GM18517 (cell line): ENCODE data around the gene CORO1C.

Source experiments
- ATAC-seq: cut with Tn5 transposase; IDR thresholded peaks from one replicate; pipeline ENCODE4 v1.9.1; 2021; ENCODE audit warnings: mild to moderate bottlenecking, moderate library complexity; ENCODE audit not compliant: unreplicated experiment

Gene CORO1C

DNA sequence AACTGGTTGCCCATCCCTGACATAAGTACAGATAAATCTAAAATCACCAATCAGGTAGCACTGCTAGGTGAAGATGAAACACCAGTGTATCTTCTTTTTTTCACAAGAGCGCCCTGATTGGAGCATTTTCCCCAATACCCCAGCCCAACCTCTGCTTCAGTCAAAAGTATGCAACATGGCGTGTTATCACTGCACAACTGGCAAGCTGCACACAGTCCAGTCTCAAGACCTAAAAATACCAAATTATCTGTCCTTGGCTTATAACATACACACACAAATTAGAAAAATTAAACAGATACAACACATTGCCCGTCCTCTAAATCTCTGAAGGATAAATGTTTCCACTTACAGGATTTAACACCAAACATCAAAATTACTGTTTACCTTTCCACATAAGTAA is 77.4 kb downstream of the CORO1C start:
- no peak for ATAC-seq

DNA sequence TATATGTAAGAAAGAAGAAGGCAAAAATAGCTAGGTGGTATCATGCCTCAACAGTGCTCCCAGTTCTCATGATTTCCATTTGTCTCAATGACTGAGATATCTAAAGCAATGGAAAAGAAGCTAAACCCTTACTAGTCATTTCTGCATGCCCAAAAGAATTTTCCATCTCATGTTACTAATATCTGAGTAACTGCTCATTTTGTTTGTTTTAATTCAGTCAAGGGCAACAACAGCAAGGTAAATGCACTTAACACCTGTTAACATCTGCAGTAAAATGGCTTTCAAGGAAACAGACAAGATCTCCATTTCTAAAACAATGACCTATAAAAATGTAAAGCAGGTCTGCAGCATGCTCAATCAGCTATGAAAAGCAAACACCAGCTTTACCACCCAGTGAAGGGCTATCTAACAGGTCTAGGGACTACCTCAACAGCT is 78.2 kb downstream of the CORO1C start:
- ATAC-seq, result no peak

DNA sequence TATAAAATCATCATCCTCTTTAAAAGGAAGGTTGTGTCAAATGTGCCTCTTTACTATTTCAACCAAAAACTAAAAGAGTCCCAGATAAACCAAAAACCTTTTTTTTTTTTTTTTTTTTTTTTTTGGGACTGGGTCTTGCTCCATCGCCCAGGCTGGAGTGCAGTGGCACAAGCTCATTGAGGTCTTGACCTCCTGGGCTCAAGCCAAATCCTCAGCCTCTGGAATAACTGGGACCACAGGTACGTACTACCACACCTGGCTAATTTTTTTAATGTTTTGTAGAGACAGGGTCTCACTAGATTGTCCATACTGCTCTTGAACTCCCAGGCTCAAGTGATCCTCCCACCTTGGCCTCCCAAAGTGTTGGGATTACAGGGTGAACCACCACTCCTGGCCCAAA is 81.2 kb downstream of the CORO1C start:
- no peak for ATAC-seq

DNA sequence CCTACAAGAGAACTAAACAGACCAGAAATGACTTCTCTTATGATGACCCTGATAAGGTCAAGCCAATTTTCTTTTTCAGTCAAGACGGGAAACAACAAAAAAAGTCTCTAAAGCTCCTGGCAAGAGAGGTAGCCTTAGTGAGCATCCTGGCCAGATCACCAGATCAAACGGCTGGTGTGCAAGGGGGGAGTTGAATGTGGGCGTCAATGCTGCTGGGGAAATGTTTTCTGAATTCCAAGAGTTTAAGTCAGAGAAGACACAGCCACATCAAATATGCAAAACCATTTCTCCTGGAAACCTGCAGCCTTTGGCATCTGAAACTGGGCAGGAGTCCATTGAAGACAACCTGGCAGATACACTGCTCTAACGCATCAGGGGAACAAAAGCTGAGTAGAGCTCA is 81.6 kb downstream of the CORO1C start:
- no peak for ATAC-seq

DNA sequence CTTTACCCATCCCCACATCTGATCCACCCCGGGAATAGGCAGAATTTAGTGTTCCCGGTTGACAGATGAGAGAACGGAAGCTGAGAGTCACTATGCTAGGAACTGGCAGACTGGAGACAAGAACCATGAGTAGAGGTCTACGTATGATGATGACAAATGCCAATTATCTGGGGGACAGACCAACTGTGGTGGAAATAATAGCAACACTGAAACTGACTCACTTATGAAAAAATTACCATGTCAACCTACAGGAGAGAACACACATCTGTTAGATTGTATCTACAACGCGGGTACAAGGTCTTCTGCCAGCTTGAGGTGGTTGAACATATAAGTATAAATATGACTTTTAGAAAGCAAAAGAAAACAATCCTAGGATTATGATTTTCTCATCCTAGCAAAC is 82.2 kb downstream of the CORO1C start:
- ATAC-seq, result no peak

DNA sequence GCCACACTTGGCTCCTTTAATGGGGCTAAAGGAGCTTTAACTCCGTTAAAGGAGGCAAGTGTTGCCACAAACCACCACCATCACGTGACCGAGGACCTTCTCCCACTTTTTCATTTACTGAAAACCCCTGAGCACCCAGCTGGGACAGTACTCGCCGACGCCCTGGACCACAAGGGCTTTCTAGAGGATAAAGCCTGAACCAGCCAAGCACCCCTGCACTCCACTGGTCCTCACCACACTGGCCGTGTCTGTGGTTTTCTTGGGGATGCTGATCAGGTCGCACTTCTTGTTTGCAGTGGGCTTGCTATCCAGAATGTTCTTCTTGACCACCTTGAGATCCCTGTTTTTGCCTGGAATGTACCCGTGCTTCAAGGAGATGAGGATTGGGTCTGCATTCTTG is 82.9 kb downstream of the CORO1C start:
- no peak for ATAC-seq

DNA sequence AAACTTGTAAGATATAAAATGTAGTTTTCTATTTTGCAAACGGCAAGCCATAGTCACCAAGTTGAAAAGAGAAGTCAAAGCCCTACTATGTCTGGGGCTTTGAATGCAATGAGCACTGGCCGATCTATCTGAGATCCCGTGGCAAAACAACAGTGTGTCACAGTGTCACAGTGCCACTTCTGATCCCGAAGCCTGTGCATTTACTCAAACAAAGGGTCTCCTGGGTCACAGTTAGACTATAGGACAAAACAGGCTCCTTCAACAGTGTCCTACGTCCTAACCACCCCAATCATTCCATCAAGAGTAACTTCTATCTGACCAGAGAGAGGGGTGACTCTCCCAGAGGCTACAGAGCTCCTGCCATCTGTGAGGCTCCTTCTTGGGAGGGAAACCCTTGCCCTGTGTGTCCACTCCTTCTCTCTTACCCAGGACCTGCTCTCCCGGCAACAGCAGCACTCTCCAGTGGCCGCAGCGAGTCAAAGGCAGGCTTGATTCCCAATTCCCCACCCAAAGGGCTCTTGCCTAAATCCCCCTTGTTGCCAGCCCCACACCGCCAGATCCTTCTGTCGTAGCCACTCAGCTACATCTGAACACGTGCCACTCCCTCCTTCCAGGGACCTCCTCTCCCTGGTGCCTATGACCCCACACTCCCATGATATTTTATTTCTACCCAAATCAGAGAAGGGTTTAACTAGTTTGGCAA is 83.6 kb downstream of the CORO1C start:
- ATAC-seq, result no peak

DNA sequence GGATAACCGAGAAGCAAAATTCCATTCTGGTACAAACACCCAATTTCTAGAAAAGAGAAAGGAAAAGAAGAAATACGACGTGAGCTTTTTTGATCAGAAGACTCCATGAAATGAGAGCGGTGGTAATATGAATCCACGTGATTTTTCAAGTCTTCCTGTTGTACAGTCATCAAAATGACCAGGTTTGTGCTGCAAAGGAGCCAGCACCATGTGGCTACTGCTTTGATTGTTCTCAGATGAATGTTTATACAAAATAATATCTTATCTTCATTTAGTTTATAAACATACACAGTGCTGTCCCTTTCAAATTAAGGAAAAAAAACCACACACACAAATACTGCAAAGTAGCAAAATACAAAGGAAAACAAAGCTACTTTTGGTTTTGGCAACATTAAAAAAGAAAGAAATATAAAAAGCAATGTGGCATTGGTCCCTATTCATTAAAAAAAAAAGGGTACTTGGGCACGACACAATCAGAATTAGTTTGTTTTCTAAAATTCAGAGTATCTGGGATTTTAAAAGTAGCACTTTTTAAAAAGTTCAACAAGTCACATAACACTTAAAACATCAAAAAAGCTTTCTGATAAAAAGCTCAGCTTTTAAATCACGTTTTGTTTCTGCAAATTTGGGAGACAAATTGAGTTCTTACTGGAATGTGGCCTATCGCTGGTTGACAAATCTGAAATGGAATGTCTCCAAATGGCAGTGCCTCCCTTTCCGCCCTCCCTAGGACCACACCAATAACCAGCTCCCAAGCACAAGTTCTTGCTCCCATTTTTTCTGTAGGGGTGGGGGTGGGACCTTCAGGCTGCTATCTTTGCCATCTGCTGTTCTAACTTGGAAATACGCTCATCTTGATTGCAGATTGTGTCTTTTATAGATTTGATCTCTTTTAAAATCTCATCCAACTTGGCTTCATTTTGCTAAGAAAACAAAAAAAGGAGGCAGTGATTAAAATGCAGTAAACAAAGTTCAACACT is 84.4 kb downstream of the CORO1C start:
- no peak for ATAC-seq

DNA sequence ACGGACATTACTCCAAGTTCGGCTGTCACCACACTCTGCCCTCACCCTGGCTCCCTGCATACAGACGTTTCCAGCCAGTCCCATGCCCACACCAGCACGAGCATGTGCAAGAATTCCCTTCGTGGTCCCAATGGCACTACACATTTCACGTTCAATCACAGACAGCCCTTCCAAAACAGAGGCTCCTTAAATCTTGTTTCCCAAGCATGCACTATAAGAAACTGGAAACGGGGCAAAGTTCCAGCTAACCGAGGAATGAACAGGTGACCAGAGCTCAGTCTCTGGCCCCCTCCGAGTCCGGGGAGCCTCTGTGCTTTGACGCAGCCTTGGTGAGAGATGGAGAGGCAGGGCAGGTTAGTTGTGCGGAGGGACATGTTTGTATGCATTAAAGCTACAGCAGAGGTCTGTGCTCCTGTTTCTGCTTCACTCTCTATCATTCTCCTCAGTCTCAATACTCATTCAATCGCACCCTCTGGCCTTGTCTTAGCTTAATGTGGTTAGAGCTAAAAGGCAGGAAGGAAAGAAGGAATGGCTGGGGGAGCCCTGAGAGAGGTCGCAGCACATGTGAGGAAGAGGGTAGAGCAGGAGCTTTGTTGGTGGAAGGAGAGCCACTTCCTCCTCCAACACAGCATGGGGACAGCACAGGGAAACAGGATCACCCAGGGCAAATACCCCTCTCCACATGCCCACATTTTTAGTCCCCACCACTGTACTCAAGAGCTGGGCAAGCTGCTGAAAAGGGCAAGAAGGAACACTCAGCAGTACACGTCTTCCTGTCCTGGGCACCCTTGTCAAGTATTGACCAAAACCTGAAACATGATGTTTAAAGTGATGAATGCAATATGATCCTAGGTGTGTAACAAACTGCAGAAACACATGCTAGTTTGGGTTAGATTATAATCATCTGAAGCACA is 85.4 kb downstream of the CORO1C start:
- no peak for ATAC-seq

DNA sequence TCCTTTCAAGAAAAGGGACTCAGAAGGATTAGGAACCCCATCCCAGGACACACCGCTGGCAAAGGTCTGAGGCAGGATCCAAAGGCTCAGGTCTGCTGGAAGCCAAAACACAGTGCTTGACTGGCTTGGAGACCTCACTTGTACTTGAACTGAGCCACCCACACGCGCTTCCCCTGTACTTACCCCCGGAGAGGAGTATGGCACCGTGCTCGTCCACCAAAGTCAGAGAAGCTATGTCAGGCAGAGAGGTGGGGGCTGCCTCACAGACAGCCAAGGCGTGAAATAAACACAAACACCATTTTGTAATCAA is 86.6 kb downstream of the CORO1C start:
- no peak for ATAC-seq

DNA sequence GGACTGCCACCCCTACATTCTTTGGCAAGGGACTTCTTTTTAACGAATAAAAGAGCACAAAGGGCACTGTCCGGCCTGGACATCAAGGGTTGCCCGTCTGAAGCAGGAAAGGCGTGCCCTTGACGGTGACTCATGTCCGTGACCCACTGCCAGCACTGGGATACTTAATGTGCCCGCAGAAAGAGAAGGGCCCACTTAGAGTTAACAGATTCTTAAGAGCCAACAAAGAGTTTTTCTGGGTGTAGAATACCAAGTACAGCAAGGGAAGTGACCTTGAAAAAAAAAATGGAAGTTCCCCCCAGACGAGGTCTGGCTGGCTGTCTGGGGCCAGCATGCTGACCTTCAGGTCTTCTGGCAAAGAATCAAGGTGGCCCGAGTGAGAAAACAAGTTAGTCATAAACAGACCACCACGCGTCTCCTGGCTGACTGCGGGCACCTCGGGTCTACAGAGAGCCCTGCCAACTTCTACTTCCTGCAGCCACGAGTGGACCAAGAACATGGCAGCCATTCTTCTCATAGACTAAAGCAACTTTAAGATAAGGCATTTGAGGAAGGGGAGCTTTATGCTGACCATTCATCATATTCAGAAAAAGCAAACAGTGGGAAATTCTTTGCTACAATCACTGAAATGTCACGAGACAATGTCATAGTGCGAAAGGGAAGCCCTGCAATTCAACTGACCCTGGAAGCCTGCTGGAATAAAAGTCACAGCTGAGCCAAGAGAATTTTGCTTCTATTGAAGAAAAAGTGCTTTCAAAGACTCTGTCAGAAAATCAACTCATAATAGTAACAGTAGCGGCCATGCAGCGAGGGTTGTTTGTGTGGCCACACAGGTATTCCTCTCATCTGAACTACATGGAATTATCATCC is 87.1 kb downstream of the CORO1C start:
- ATAC-seq, result no peak

DNA sequence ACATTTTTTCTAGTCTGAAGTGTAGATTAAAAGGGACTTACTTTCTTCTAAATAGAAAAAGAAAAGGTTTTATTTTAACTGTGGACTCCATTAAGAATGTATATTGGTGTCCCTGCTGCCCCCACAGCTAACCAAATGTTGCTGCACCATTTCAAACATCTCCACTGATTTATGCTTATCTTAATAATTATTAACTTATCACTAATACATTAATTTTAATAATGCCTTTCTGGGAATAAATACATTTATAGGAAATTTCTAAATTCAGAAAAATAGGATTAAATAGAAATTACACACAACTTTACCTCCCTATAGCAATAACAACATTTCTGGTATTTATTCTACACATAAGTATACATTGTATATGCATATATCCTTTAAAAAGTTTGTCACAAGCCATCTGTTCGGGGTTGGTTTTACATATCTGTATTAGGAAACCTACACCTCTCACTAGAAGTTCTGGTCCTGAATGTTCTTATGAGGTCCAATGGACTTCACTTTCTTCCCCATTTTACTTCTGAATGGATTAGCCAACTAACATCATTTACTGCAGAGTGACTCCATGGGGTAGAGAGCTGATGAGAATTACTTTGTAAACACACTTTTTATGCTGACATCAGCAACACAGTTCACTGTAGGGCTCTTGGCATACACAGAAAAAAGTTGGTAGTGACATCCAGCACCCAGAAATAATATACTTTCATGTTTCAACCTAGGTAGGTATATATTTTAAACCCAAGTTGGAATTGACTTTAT is 88.2 kb downstream of the CORO1C start:
- ATAC-seq, result no peak

DNA sequence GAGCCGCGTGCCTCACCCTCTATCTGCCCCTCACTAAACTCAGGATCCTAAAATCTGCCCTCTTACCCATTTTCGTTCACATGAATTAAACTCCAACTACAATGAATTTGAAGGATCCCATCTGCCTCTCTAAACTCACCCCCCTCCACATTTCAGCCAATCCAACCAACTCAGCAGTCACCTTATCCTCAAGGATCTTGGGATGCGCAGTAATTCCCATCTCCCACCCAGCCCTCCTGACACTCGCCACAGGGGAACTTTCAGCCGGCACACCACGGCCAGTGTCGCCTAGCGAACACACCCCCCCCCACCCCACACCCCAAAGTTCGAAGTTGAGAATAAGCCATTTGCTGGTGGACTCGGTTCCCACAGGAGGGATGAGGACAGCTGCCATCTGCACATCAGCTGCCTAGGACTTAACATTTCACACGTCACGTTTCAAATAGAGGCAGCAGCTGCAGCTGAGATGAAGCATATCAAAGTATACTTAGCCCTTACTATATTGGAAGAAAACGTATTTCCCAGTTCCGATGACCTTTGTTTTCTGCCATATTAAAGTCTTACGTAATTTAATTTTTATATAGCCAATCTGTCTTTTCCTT is 88.9 kb downstream of the CORO1C start:
- ATAC-seq, result no peak

DNA sequence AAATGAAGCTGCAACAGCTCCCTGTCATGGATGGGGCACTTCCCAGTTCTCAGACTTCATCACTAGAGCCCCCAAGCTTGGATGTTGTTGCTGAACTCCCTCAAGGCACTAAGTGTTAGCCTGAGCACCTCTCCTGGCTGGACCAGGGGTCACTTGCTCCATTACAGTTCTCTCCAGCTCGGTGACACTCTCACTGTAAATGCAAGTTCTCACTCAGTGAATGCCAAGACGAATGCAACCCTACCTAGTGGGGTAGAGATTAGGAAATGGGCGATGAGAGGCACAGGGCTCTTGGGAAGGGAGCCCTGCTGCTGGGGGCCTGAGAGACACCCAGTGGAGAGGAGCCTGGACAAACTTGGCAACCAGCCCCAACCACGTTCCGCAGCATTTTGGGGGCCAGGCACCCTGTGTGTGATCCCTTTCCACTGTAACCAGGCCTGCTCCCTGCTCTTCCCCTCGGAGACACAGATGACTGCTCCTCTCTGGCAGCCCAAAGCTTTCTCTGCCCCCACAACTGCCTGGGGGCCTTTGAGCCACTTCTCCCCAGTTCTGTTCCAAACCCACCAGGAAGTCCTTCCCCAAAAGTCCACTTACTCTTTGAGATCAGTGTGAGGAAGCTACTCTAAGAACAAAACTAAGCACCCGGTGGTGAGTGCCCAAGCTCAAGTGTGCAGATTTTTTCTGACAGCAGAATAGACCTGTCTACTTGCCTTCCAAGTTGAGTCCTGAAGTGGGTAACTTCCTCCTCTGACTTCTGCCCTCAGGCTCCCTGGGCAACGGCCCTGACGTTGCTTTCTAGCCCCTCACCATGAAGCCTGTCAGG is 89.7 kb downstream of the CORO1C start:
- no peak for ATAC-seq

DNA sequence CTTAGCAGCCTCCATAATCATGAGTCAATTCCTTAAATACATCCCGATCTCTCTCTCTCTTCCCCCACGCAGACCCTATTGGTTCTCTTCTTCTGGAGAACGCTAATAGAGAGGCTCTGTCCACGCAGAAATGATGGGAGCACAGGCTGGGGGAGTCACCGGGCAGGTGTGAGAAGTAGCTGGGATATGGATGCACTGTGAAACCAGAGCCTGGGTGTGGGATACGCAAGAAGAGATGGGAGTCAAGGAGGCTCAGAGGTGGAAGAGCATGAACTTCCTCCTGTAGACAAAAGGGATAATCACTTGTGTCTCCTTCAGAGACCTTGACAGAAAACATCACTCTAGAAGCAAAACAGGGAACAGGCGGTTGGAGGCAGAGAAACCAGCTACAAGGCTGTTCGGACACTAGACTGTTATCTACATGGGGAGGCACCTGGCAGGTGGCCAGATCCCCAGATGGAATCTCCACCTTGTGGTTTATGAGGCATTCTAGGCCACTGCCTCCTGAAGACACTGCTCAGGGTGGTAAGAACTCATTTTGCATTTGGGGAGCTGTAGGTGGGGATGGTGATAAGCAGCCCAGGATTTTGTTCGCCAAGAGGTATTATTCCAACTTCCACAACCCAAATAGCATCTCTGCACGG is 90.4 kb downstream of the CORO1C start:
- no peak for ATAC-seq

DNA sequence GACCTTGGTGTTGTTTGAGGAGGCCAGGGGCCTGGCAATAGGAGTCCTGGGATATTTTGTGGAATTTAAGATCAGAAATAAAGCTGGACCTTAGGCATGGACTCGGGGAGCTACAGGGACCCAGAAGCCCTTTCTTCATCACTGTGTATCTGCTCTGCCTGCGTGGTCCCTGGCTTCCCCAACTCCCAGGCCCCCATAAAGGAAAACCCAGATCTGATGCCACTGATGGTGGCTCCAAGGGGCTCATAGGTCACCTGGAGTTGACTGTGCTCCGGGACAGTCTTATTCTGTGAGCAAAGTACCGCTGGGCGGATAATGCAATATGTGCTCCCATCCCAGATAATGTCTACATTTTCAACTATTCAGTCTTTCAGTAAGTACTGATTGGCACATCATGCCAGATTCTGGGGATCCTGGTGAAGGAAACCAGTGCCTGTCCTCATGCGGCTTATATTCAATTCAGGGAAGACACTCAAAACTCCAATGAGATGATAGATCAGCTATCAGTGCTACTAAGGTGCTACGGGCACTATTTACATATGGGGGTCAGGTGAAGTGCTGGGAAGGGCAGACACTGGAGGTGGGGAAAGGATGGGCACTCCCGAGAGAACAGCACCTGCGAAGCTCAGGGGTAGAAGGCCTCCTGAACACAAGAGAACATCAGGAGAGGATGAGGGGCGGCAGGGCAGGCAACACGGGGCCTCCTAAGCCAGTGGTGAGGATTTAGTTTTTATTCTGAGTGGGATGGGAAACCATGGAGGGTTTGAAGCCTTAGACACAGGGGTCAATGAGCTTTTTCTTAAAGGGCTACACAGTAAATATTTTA is 92.1 kb downstream of the CORO1C start:
- ATAC-seq, result no peak
